OCI-LY1 (cell line): Measurements from ENCODE around the gene HSPA13.

Experiments
- H2AFZ ChIP-seq: fragments of 200-600 bp; sonication (generic), shearing (Covaris generic); 2 replicates; pipeline ENCODE4 v1.6.0; 2014; ENCODE audit warnings: antibody characterized with exemption, mild to moderate bottlenecking, low read length
- H3F3A ChIP-seq: fragments of 200-600 bp; sonication (generic), shearing (Covaris generic); 2 replicates; pipeline ENCODE4 v1.6.0; 2014; ENCODE audit warnings: mild to moderate bottlenecking, antibody characterized with exemption, low read length, moderate library complexity; ENCODE audit not compliant: insufficient read depth
- H3K27ac ChIP-seq: fragments of 200-600 bp; sonication (generic); 2 replicates; pipeline ENCODE4 v1.5.1; 2014; ENCODE audit warnings: low read length, mixed run types, mild to moderate bottlenecking, low read depth; ENCODE audit not compliant: poor library complexity, severe bottlenecking
- H3K27me3 ChIP-seq: fragments of 200-600 bp; sonication (generic); 2 replicates; pipeline ENCODE4 v1.6.0; 2014; ENCODE audit warnings: antibody characterized with exemption, mild to moderate bottlenecking, low read length, moderate library complexity; ENCODE audit not compliant: insufficient read depth
- H3K36me3 ChIP-seq: fragments of 200-600 bp; sonication (generic); 2 replicates; pipeline ENCODE4 v1.6.1; 2014; ENCODE audit warnings: mild to moderate bottlenecking, antibody characterized with exemption, low read length, moderate library complexity, mixed read lengths; ENCODE audit not compliant: insufficient read depth
- H3K4me1 ChIP-seq: fragments of 200-600 bp; sonication (generic); 2 replicates; pipeline ENCODE4 v1.5.1; 2014; ENCODE audit warnings: mild to moderate bottlenecking, low read length, moderate library complexity; ENCODE audit not compliant: insufficient read depth, severe bottlenecking
- H3K4me2 ChIP-seq: fragments of 200-600 bp; sonication (generic), shearing (Covaris generic); 2 replicates; pipeline ENCODE4 v1.6.1; 2014; ENCODE audit warnings: low read length
- H3K4me3 ChIP-seq: fragments of 200-600 bp; sonication (generic); 2 replicates; pipeline ENCODE4 v1.5.1; 2014; ENCODE audit warnings: low read length, low read depth, mild to moderate bottlenecking, mixed read lengths; ENCODE audit not compliant: poor library complexity, severe bottlenecking
- H3K79me2 ChIP-seq: fragments of 200-600 bp; shearing (Covaris generic); 2 replicates; pipeline ENCODE4 v1.6.1; 2016; ENCODE audit warnings: mixed run types, low read length, mixed read lengths; ENCODE audit not compliant: insufficient read depth
- H3K9ac ChIP-seq: fragments of 200-600 bp; sonication (generic), shearing (Covaris generic); 2 replicates; pipeline ENCODE4 v1.6.1; 2014; ENCODE audit warnings: mild to moderate bottlenecking, low read length, mixed read lengths
- H3K9me2 ChIP-seq: fragments of 200-600 bp; sonication (generic), shearing (Covaris generic); 2 replicates; pipeline ENCODE4 v1.6.1; 2014; ENCODE audit warnings: low read depth, mild to moderate bottlenecking, low read length, mixed read lengths
- H3K9me3 ChIP-seq: fragments of 200-600 bp; shearing (Covaris generic); 2 replicates; pipeline ENCODE4 v1.6.1; 2014; ENCODE audit warnings: low read length, mixed read lengths
- H4K20me1 ChIP-seq: fragments of 200-600 bp; sonication (generic), shearing (Covaris generic); 2 replicates; pipeline ENCODE4 v1.6.0; 2016; ENCODE audit warnings: mild to moderate bottlenecking, low read length; ENCODE audit not compliant: insufficient read depth
- CTCF ChIP-seq: fragments of 200-600 bp; sonication (generic), shearing (Covaris generic); IDR thresholded peaks from 2 replicates; pipeline ENCODE4 v1.5.1; 2017; ENCODE audit warnings: mild to moderate bottlenecking, antibody characterized with exemption, low read length, moderate library complexity, mixed read lengths
- EZH2 ChIP-seq: fragments of 200-600 bp; sonication (generic), shearing (Covaris generic); IDR thresholded peaks from 2 replicates; pipeline ENCODE4 v1.8.0; 2017; ENCODE audit warnings: borderline replicate concordance, mixed run types, mild to moderate bottlenecking, antibody characterized with exemption, low read length, moderate library complexity, mixed read lengths

HSPA13 gene

GRCh38 chr21:14356746-14357145 lies 26.2 kb downstream of the HSPA13 start:
- no peak overlapping the region for H3K9ac ChIP-seq
- no peaks in the 10 kb centered on the region for H3K9me2 ChIP-seq
- TF ChIP-seq CTCF, result no peak
- TF ChIP-seq EZH2, result no peak
- H3K9me3 ChIP-seq, result no peaks in the 10 kb centered on the region
- no peaks in the 10 kb centered on the region for H3K4me1 ChIP-seq
- no peaks in the 10 kb centered on the region for H3K79me2 ChIP-seq
- H4K20me1 ChIP-seq, result no peaks in the 10 kb centered on the region
- no peaks in the 10 kb centered on the region for H3K36me3 ChIP-seq
- H2AFZ ChIP-seq, result no peak overlapping the region
- no peaks in the 10 kb centered on the region; the same call in 1 of the 2 replicates for H3K27me3 ChIP-seq
- no peak overlapping the region for H3K27ac ChIP-seq
- H3K4me3 ChIP-seq, result no peak overlapping the region
- no peak overlapping the region for H3K4me2 ChIP-seq
- H3F3A ChIP-seq, result no peaks in the 10 kb centered on the region

DNA sequence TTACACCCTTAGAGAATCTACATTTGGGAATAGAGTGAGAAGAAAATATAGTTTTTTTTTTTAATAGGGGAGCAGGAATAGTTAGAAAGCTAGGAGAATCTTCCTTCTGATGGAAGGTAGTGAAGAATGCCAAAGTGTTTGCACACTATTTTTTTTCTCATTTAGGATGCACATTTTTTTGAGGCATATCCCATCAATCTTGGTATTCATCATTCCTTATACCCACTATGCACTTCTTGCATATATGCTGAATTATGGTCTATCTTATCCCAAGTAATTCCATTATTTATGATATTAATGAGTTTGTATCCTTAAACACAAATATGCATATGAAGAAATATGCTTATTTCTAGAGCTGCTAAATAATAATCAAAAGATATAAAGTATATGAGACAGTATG lies 28.4 kb downstream of the HSPA13 start:
- H3K9me2 ChIP-seq, result no peaks in the 10 kb centered on the region
- H2AFZ ChIP-seq, result no peak overlapping the region
- H3K36me3 ChIP-seq, result no peaks in the 10 kb centered on the region
- H3K4me1 ChIP-seq, result no peaks in the 10 kb centered on the region
- no peak overlapping the region for H3K27ac ChIP-seq
- no peaks in the 10 kb centered on the region for H3F3A ChIP-seq
- no peaks in the 10 kb centered on the region for H3K79me2 ChIP-seq
- no peaks in the 10 kb centered on the region for H3K9me3 ChIP-seq
- no peaks in the 10 kb centered on the region for H4K20me1 ChIP-seq
- no peak overlapping the region for H3K4me2 ChIP-seq
- no peak for TF ChIP-seq EZH2
- no peak for TF ChIP-seq CTCF
- H3K9ac ChIP-seq, result no peak overlapping the region
- H3K27me3 ChIP-seq, result no peaks in the 10 kb centered on the region
- H3K4me3 ChIP-seq, result no peak overlapping the region

DNA sequence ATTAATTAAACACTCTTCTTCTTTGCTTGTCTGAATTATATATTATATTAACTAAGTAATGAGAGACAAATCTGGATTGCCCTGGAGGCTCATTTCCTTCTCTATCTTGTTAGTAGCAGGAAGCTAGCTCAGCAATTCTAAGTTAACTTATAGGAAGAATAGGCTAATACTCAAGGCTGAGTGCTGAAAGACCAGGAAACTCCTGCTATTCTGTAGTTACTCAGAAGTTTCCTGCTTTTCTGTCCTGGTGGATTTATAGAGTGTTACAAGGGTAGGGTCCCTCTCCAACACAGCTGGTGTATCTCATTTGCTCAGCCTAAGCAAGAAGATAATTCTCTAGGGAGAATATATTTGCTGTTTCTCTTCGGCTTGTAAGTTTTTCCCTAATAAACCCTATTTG lies 29.2 kb downstream of the HSPA13 start:
- no peaks in the 10 kb centered on the region for H3K4me1 ChIP-seq

More for the DNA sequence above, 29.2 kb downstream of the HSPA13 start:
- no peak overlapping the region for H3K27ac ChIP-seq
- no peak for TF ChIP-seq CTCF
- no peak for TF ChIP-seq EZH2
- no peaks in the 10 kb centered on the region for H3K36me3 ChIP-seq
- H3K4me2 ChIP-seq, result no peak overlapping the region
- H4K20me1 ChIP-seq, result no peaks in the 10 kb centered on the region
- no peak overlapping the region for H3K9ac ChIP-seq
- H3K27me3 ChIP-seq, result no peaks in the 10 kb centered on the region
- no peaks in the 10 kb centered on the region for H3K9me2 ChIP-seq
- H3F3A ChIP-seq, result no peaks in the 10 kb centered on the region
- H3K9me3 ChIP-seq, result no peaks in the 10 kb centered on the region
- H2AFZ ChIP-seq, result no peak overlapping the region
- no peak overlapping the region for H3K4me3 ChIP-seq
- no peaks in the 10 kb centered on the region for H3K79me2 ChIP-seq
